ENCODE results near the gene NSG1. TPM values are rescaled to one million over a fixed set of nuclear protein-coding genes. Genes with fewer than 3 reads are reported as not detected.

NSG1 gene
- total and polyA plus RNA-seq, 2 of the 4 experiments (the other 2 are of a cell fraction) = 0.72 to 1.6 TPM

GRCh38 chr4:4341861-4342650, 44.8 kb upstream of the NSG1 start:
- Histone ChIP-seq H4K20me1 (ENCODE audit: insufficient read depth, low read length) (no peaks in the 10 kb centered on the region), H3K9me1 (ENCODE audit: insufficient read depth, low read length) (no peaks in the 10 kb centered on the region), H2BK20ac (ENCODE audit: low read depth, low read length) (no peak overlapping the region), H2BK120ac (ENCODE audit: low read depth, low read length) (no peak overlapping the region), H4K91ac (ENCODE audit: insufficient read depth, low read depth, low read length) (no peak overlapping the region), H4K5ac (ENCODE audit: low read depth, low read length) (no peak overlapping the region), H3K23ac (ENCODE audit: low read depth, low read length) (no peak overlapping the region), H3K36me3 (ENCODE audit: control insufficient read depth, insufficient read depth, low read length) (no peaks in the 10 kb centered on the region), H3K18ac (ENCODE audit: low read depth, low read length) (no peak overlapping the region), H2BK5ac (ENCODE audit: low read depth, low read length, poor library complexity, severe bottlenecking) (no peak overlapping the region), H2BK15ac (ENCODE audit: low read depth, low read length) (no peak overlapping the region), H2AFZ (replicated peaks; ENCODE audit: low read length, poor library complexity) (no peak overlapping the region), H2AK5ac (ENCODE audit: low read depth, low read length) (no peak overlapping the region), H3K4ac (ENCODE audit: low read depth, low read length) (no peak overlapping the region), H3K9me3 (ENCODE audit: control insufficient read depth, insufficient read depth, low read length) (no peaks in the 10 kb centered on the region), H3K27ac (ENCODE audit: insufficient read depth, low read length) (no peak overlapping the region), H2AK9ac (replicated peaks; ENCODE audit: low read depth, low read length, poor library complexity) (no peak overlapping the region), H3K4me3 (ENCODE audit: insufficient read depth, low read depth, low read length) (no peak overlapping the region), H3K4me1 (ENCODE audit: control insufficient read depth, insufficient read depth, low read length) (no peaks in the 10 kb centered on the region), H3K4me2 (ENCODE audit: low read depth, low read length) (no peak overlapping the region), H3K9ac (ENCODE audit: low read depth, low read length) (no peak overlapping the region), H3K14ac (replicated peaks; ENCODE audit: low read depth, low read length) (no peak overlapping the region), H3K27me3 (ENCODE audit: control insufficient read depth, insufficient read depth, low read length) (peaks cover 37% of the 10 kb centered on the region), H4K8ac (ENCODE audit: low read depth in 2 of 2, low read length in 2 of 2) (no peak overlapping the region), H3K79me1 (ENCODE audit: low read depth in 1 of 2, low read length in 2 of 2) (no peaks in the 10 kb centered on the region), H3K56ac (ENCODE audit: extremely low read depth, insufficient read depth, low read length) (no peak overlapping the region)
- 91% methylated on average over 6 of the region's 9 CpGs; no CpG with 5 or more reads in 1 of the 2 experiments for WGBS, 2 experiments (ENCODE audit: extremely low coverage in 2 of 2, insufficient read length in 1 of 2)
- dilution Hi-C loops (cut with HindIII; ENCODE audit: low sequenced_read_pairs, unreplicated experiment) = no loop called here
- DNase-seq (no peak), ATAC-seq (ENCODE audit: low read depth) (no peak)
- no TSS peak for BruUV-seq (replicated peaks)
- TF ChIP-seq RFX5 (IDR thresholded peaks at IDR 0.05; ENCODE audit: low read depth, low read length) = no peak
- TF ChIP-seq RAD21 (IDR thresholded peaks at IDR 0.05; ENCODE audit: low read length) = no peak
- TF ChIP-seq MAZ (IDR thresholded peaks at IDR 0.05; ENCODE audit: borderline replicate concordance, low read depth, low read length) = no peak
- no peak for TF ChIP-seq CTCF (conservative IDR thresholded peaks at IDR 0.05; ENCODE audit: low read depth, low read length)
- no peak for TF ChIP-seq CHD1 (IDR thresholded peaks at IDR 0.05; ENCODE audit: low read depth, low read length)
- TF ChIP-seq FOS (IDR thresholded peaks at IDR 0.05; ENCODE audit: low read depth, low read length) = no peak
- no peak for TF ChIP-seq NFE2L2 (IDR thresholded peaks at IDR 0.05; ENCODE audit: low read depth, low read length)
- no peak for TF ChIP-seq MAFK (IDR thresholded peaks at IDR 0.05; ENCODE audit: low read depth, low read length)
- CTCF ChIA-PET = interaction anchor here (3.4 kb wide), 1 partner anchor 82 kb away, joined by 7 read pairs; no protein-coding TSS in a partner anchor
- POLR2A ChIA-PET (ENCODE audit: unreplicated experiment) = no interaction called here
- in situ Hi-C loops (cut with MboI; ENCODE audit: low sequenced_read_pairs) = loop anchor here (5.0 kb wide), 1 partner anchor 90 kb away; no protein-coding TSS in a partner anchor
- intact Hi-C loops (cut with micrococcal nuclease) = no loop called here
